GM23338 (cell line): ENCODE measurements around the gene ATF2. TPM values are rescaled to one million over a fixed set of nuclear protein-coding genes. Genes with fewer than 3 reads are reported as not detected.

Experiments
- ATAC-seq: fragments of 200-7000 bp; cut with Tn5 transposase; 3 replicates; pipeline ENCODE4 v1.9.1; 2020
- DNase-seq: peaks from one replicate; pipeline ENCODE4 v3.0.0-alpha.2; 2015; ENCODE audit warnings: low spot score
- H2AFZ ChIP-seq: fragments of 200-600 bp; sonication (generic); 2 replicates; pipeline ENCODE4 v1.8.0; 2016; ENCODE audit warnings: antibody characterized with exemption, mild to moderate bottlenecking, moderate library complexity
- H3F3A ChIP-seq: fragments of 200-600 bp; sonication (generic); replicated peaks from 2 replicates; pipeline ENCODE4 v1.8.0; 2017; ENCODE audit warnings: antibody characterized with exemption, mixed run types, low read depth
- H3K27ac ChIP-seq: fragments of 200-600 bp; sonication (generic); 2 replicates; pipeline ENCODE4 v1.6.1; 2016; ENCODE audit warnings: low read depth
- H3K27me3 ChIP-seq: fragments of 200-600 bp; sonication (generic); 2 replicates; pipeline ENCODE4 v1.8.0; 2016; ENCODE audit warnings: mild to moderate bottlenecking, mixed run types, moderate library complexity; ENCODE audit not compliant: insufficient read depth
- H3K36me3 ChIP-seq: fragments of 200-600 bp; sonication (generic); 2 replicates; pipeline ENCODE4 v1.8.0; 2016; ENCODE audit warnings: mild to moderate bottlenecking; ENCODE audit not compliant: insufficient read depth
- H3K4me1 ChIP-seq: fragments of 200-600 bp; sonication (generic); 2 replicates; pipeline ENCODE4 v1.8.0; 2016; ENCODE audit warnings: mild to moderate bottlenecking, moderate library complexity; ENCODE audit not compliant: insufficient read depth
- H3K4me2 ChIP-seq: fragments of 200-600 bp; sonication (generic); 2 replicates; pipeline ENCODE4 v1.7.1; 2017; ENCODE audit warnings: mixed run types
- H3K4me3 ChIP-seq: fragments of 200-600 bp; sonication (generic); 2 replicates; pipeline ENCODE4 v1.6.1; 2016; ENCODE audit warnings: mixed run types
- H3K79me2 ChIP-seq: fragments of 200-600 bp; sonication (generic); replicated peaks from 2 replicates; pipeline ENCODE4 v1.8.0; 2017; ENCODE audit warnings: mild to moderate bottlenecking; ENCODE audit not compliant: insufficient read depth
- H3K9me2 ChIP-seq: fragments of 200-600 bp; sonication (generic); 2 replicates; pipeline ENCODE4 v1.8.0; 2017; ENCODE audit not compliant: insufficient read depth
- H4K20me1 ChIP-seq: fragments of 200-600 bp; sonication (generic); replicated peaks from 2 replicates; pipeline ENCODE4 v1.8.0; 2017; ENCODE audit warnings: mild to moderate bottlenecking; ENCODE audit not compliant: insufficient read depth
- H3K27ac Mint-ChIP-seq: 2 replicates; pipeline ENCODE4 v1.8.0; 2020; ENCODE audit warnings: inconsistent platforms, mild to moderate bottlenecking, moderate library complexity, mixed read lengths
- H3K27me3 Mint-ChIP-seq: 3 replicates; pipeline ENCODE4 v1.8.0; 2022; ENCODE audit warnings: low read depth, mild to moderate bottlenecking, moderate library complexity, mixed read lengths, inconsistent platforms; ENCODE audit not compliant: insufficient read depth, poor library complexity
- H3K36me3 Mint-ChIP-seq: 3 replicates; pipeline ENCODE4 v1.8.0; 2021; ENCODE audit warnings: low read depth, mild to moderate bottlenecking, inconsistent platforms, moderate library complexity, mixed read lengths
- H3K4me1 Mint-ChIP-seq: 3 replicates; pipeline ENCODE4 v1.8.0; 2020; ENCODE audit warnings: mild to moderate bottlenecking, inconsistent platforms, mixed read lengths
- H3K4me3 Mint-ChIP-seq: 3 replicates; pipeline ENCODE4 v1.8.0; 2021; ENCODE audit warnings: moderate library complexity, mild to moderate bottlenecking, inconsistent platforms, mixed read lengths
- H3K9me3 Mint-ChIP-seq: 3 replicates; pipeline ENCODE4 v1.8.0; 2020; ENCODE audit warnings: moderate library complexity, mild to moderate bottlenecking, inconsistent platforms, mixed read lengths
- CREB1 ChIP-seq: fragments of 250-450 bp; sonication (Bioruptor Pico); IDR thresholded peaks from 2 replicates; pipeline ENCODE4 v1.5.0; 2020; ENCODE audit warnings: low read depth, mild to moderate bottlenecking, moderate library complexity
- EZH2phosphoT487 ChIP-seq: fragments of 200-600 bp; sonication (generic); IDR thresholded peaks from one replicate; pipeline ENCODE4 v1.8.1; 2018; ENCODE audit warnings: antibody characterized with exemption; ENCODE audit not compliant: unreplicated experiment
- NANOG ChIP-seq: IDR thresholded peaks from 2 replicates; pipeline ENCODE4 v1.6.1; 2016; ENCODE audit warnings: antibody characterized with exemption, borderline replicate concordance
- POLR2AphosphoS5 ChIP-seq: IDR thresholded peaks from 2 replicates; pipeline ENCODE4 v1.6.1; 2016; ENCODE audit warnings: antibody characterized with exemption, low read depth
- STAT1 ChIP-seq: IDR thresholded peaks from one replicate; pipeline ENCODE4 v1.6.1; 2016; ENCODE audit warnings: antibody characterized with exemption; ENCODE audit not compliant: unreplicated experiment
- ZNF114 ChIP-seq: fragments of 250-450 bp; sonication (Bioruptor Pico); IDR thresholded peaks from 2 replicates; pipeline ENCODE4 v1.5.0; 2020; ENCODE audit warnings: mild to moderate bottlenecking, moderate library complexity
- ZNF331 ChIP-seq: fragments of 250-450 bp; sonication (Bioruptor Pico); IDR thresholded peaks from 2 replicates; pipeline ENCODE4 v1.5.0; 2020; ENCODE audit warnings: low read depth, mild to moderate bottlenecking, moderate library complexity
- polyA plus RNA-seq: library from polyadenylated mRNA; unstranded; fragments of >200 nt; fragmentation: Nextera tagmentation; extraction: Ambion mirVana; gene quantifications from 2 replicates; pipeline ENCODE4 v1.2.1, GENCODE V29; 2016
- total RNA-seq: library from RNA; depleted of rRNA; stranded (reverse); fragments of >200 nt; shearing (Covaris generic); gene quantifications from 2 replicates; pipeline ENCODE4 v1.2.3, GENCODE V29; 2014
- TF ChIP-seq, protein P1 (sequence below): IDR thresholded peaks from one replicate; pipeline ENCODE4 v1.6.1; 2018; ENCODE audit warnings: antibody characterized with exemption; ENCODE audit not compliant: unreplicated experiment
- TF ChIP-seq, protein P2 (sequence below): IDR thresholded peaks from 2 replicates; pipeline ENCODE4 v1.6.1; 2016; ENCODE audit warnings: antibody characterized with exemption
- TF ChIP-seq, protein P3 (sequence below), 2 experiments: fragments of 200-600 bp in 1 of 2; sonication (generic) in 1 of 2; conservative IDR thresholded peaks; 2 replicates each; pipeline versions ENCODE4 v1.5.1 to v1.6.1; 2016 to 2017; ENCODE audit warnings: antibody characterized with exemption in 2 of 2, low read depth in 2 of 2, mild to moderate bottlenecking in 2 of 2, moderate library complexity in 1 of 2

The ATF2 gene
- total and polyA plus RNA-seq, 2 experiments from 2014 or later: 23.6 to 56.2 TPM

- Mint-ChIP-seq H3K4me3 (no peak overlapping the region), H3K36me3 (no peaks in the 10 kb centered on the region), H3K27ac (no peak overlapping the region), H3K9me3 (no peaks in the 10 kb centered on the region), H3K4me1 (peaks cover 12% of the 10 kb centered on the region; the same call in 2 of the 3 replicates), H3K27me3 (peaks cover 2% of the 10 kb centered on the region)
- TF ChIP-seq ZNF114 (CRISPR knock-in tag) (no peak), ZNF331 (no peak)
- no peaks in the 10 kb centered on the region for H3K36me3 ChIP-seq
- no peak overlapping the region for H3K4me3 ChIP-seq
- no peaks in the 10 kb centered on the region for H3K27me3 ChIP-seq
- ATAC-seq: no peak
- no peaks in the 10 kb centered on the region for H4K20me1 ChIP-seq
- H3K4me2 ChIP-seq: no peak overlapping the region
- no peaks in the 10 kb centered on the region for H3K9me2 ChIP-seq
- H3K4me1 ChIP-seq: peaks cover 5% of the 10 kb centered on the region; the same call in 1 of the 2 replicates
- no peak overlapping the region for H2AFZ ChIP-seq
- H3K79me2 ChIP-seq: no peaks in the 10 kb centered on the region
- no peak overlapping the region for H3K27ac ChIP-seq
- DNase-seq: no peak
- H3F3A ChIP-seq: no peaks in the 10 kb centered on the region
These were observed 142.8 kb downstream of the ATF2 start for GRCh38 chr2:175025233-175025632.

- Histone ChIP-seq H3K27ac (no peak overlapping the region), H3K9me2 (0 out of 2 replicates have a peak, but pooled peaks cover 3% of the 10 kb centered on the region), H3K79me2 (no peaks in the 10 kb centered on the region), H3F3A (no peaks in the 10 kb centered on the region), H3K36me3 (no peaks in the 10 kb centered on the region), H2AFZ (no peak overlapping the region), H3K4me2 (no peak overlapping the region), H3K4me1 (no peaks in the 10 kb centered on the region), H3K27me3 (no peaks in the 10 kb centered on the region), H4K20me1 (no peaks in the 10 kb centered on the region), H3K4me3 (no peak overlapping the region)
- H3K27ac Mint-ChIP-seq: no peak overlapping the region
- peaks cover 2% of the 10 kb centered on the region; the same call in 1 of the 3 replicates for H3K4me1 Mint-ChIP-seq
- peaks cover 2% of the 10 kb centered on the region for H3K27me3 Mint-ChIP-seq
- no peaks in the 10 kb centered on the region for H3K36me3 Mint-ChIP-seq
- ATAC-seq: no peak
- DNase-seq: no peak
- H3K4me3 Mint-ChIP-seq: no peak overlapping the region
- no peaks in the 10 kb centered on the region for H3K9me3 Mint-ChIP-seq
- TF ChIP-seq EZH2phosphoT487 (no peak), NANOG (no peak), CREB1 (no peak), POLR2AphosphoS5 (no peak), STAT1 (no peak), ZNF114 (CRISPR knock-in tag) (no peak)
- TF ChIP-seq, protein P1, sequence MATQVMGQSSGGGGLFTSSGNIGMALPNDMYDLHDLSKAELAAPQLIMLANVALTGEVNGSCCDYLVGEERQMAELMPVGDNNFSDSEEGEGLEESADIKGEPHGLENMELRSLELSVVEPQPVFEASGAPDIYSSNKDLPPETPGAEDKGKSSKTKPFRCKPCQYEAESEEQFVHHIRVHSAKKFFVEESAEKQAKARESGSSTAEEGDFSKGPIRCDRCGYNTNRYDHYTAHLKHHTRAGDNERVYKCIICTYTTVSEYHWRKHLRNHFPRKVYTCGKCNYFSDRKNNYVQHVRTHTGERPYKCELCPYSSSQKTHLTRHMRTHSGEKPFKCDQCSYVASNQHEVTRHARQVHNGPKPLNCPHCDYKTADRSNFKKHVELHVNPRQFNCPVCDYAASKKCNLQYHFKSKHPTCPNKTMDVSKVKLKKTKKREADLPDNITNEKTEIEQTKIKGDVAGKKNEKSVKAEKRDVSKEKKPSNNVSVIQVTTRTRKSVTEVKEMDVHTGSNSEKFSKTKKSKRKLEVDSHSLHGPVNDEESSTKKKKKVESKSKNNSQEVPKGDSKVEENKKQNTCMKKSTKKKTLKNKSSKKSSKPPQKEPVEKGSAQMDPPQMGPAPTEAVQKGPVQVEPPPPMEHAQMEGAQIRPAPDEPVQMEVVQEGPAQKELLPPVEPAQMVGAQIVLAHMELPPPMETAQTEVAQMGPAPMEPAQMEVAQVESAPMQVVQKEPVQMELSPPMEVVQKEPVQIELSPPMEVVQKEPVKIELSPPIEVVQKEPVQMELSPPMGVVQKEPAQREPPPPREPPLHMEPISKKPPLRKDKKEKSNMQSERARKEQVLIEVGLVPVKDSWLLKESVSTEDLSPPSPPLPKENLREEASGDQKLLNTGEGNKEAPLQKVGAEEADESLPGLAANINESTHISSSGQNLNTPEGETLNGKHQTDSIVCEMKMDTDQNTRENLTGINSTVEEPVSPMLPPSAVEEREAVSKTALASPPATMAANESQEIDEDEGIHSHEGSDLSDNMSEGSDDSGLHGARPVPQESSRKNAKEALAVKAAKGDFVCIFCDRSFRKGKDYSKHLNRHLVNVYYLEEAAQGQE: no peak
- TF ChIP-seq, protein P2, sequence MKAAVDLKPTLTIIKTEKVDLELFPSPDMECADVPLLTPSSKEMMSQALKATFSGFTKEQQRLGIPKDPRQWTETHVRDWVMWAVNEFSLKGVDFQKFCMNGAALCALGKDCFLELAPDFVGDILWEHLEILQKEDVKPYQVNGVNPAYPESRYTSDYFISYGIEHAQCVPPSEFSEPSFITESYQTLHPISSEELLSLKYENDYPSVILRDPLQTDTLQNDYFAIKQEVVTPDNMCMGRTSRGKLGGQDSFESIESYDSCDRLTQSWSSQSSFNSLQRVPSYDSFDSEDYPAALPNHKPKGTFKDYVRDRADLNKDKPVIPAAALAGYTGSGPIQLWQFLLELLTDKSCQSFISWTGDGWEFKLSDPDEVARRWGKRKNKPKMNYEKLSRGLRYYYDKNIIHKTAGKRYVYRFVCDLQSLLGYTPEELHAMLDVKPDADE: no peak
- TF ChIP-seq, protein P3, sequence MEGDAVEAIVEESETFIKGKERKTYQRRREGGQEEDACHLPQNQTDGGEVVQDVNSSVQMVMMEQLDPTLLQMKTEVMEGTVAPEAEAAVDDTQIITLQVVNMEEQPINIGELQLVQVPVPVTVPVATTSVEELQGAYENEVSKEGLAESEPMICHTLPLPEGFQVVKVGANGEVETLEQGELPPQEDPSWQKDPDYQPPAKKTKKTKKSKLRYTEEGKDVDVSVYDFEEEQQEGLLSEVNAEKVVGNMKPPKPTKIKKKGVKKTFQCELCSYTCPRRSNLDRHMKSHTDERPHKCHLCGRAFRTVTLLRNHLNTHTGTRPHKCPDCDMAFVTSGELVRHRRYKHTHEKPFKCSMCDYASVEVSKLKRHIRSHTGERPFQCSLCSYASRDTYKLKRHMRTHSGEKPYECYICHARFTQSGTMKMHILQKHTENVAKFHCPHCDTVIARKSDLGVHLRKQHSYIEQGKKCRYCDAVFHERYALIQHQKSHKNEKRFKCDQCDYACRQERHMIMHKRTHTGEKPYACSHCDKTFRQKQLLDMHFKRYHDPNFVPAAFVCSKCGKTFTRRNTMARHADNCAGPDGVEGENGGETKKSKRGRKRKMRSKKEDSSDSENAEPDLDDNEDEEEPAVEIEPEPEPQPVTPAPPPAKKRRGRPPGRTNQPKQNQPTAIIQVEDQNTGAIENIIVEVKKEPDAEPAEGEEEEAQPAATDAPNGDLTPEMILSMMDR (conservative IDR thresholded peaks at IDR 0.05; ENCODE audit: low read depth in 2 of 2): no peak
These were observed 145.1 kb downstream of the ATF2 start for GRCh38 chr2:175022923-175023322.
